OCI-LY3 (cell line): ENCODE data around the gene ITIH6.

Experiments
- H2AFZ ChIP-seq: fragments of 200-600, 300-600 bp; shearing (Covaris generic); 2 replicates; pipeline ENCODE4 v1.6.0; 2014; ENCODE audit warnings: antibody characterized with exemption, low read depth, low read length
- H3K27ac ChIP-seq: fragments of 200-600, 300-600 bp; sonication (generic); 2 replicates; pipeline ENCODE4 v1.5.1; 2014; ENCODE audit warnings: mild to moderate bottlenecking, low read length, moderate library complexity, mixed read lengths
- H3K27me3 ChIP-seq: fragments of 200-600, 300-600 bp; sonication (generic); 2 replicates; pipeline ENCODE4 v1.6.1; 2014; ENCODE audit warnings: low read depth, low read length, mixed read lengths
- H3K36me3 ChIP-seq: fragments of 200-600, 300-600 bp; sonication (generic); replicated peaks from 2 replicates; pipeline ENCODE3; 2014; ENCODE audit warnings: low read depth, low read length, mixed read lengths
- H3K4me1 ChIP-seq: fragments of 300-600, 200-600 bp; sonication (generic); 2 replicates; pipeline ENCODE4 v1.6.1; 2014; ENCODE audit warnings: low read length, mixed read lengths
- H3K4me2 ChIP-seq: fragments of 200-600, 300-600 bp; sonication (generic); 2 replicates; pipeline ENCODE4 v1.6.1; 2014; ENCODE audit warnings: low read length, mixed read lengths
- H3K4me3 ChIP-seq: fragments of 300-600, 200-600 bp; sonication (generic); 2 replicates; pipeline ENCODE4 v1.5.1; 2014; ENCODE audit warnings: antibody characterized with exemption, mild to moderate bottlenecking, low read length, moderate library complexity
- H3K79me2 ChIP-seq: fragments of 300-600, 200-600 bp; shearing (Covaris generic); 2 replicates; pipeline ENCODE4 v1.6.1; 2014; ENCODE audit warnings: mild to moderate bottlenecking, low read length, mixed read lengths
- H3K9ac ChIP-seq: fragments of 300-600, 200-600 bp; shearing (Covaris generic); 2 replicates; pipeline ENCODE4 v1.6.0; 2014; ENCODE audit warnings: mild to moderate bottlenecking, low read length, moderate library complexity
- H3K9me3 ChIP-seq: fragments of 200-600, 300-600 bp; shearing (Covaris generic); 2 replicates; pipeline ENCODE4 v1.6.1; 2014; ENCODE audit warnings: low read length, mixed read lengths; ENCODE audit not compliant: insufficient read depth
- H4K20me1 ChIP-seq: fragments of 200-600, 300-600 bp; sonication (generic); 2 replicates; pipeline ENCODE4 v1.6.1; 2016; ENCODE audit warnings: low read length, mixed read lengths; ENCODE audit not compliant: insufficient read depth
- EZH2phosphoT487 ChIP-seq: fragments of 200-600 bp; shearing (Covaris generic); IDR thresholded peaks from 2 replicates; pipeline ENCODE4 v1.6.1; 2018; ENCODE audit warnings: antibody characterized with exemption, mixed run types, low read depth
- TF ChIP-seq, protein P1 (sequence below): fragments of 200-600, 300-600 bp; sonication (generic); IDR thresholded peaks from 2 replicates; pipeline ENCODE4 v1.5.1; 2014; ENCODE audit warnings: antibody characterized with exemption, low read length, low read depth

Gene ITIH6

DNA sequence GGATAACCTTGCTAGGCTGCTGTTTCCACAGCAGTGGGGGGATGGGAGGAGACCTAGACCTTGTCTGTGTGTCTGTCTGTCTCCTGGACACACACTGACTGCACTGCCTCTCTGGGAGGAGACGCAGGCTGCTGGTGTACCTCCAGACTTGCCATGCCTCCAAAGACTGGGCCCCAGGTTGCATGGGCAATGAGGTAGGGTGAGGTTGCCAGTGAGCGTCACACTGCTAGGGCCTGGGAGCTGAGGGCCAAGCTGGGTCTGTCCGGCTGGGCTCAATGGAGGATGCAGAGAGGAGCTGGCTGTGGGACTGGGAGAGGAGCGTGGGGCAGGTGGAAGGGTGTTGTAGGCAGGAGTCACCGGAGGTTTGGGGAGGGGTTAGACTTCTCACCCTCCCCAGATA, 26.1 kb upstream of the ITIH6 start:
- Histone ChIP-seq H3K27me3 (no peaks in the 10 kb centered on the region), H3K36me3 (no peaks in the 10 kb centered on the region), H3K9me3 (no peaks in the 10 kb centered on the region), H3K27ac (no peak overlapping the region), H4K20me1 (no peaks in the 10 kb centered on the region), H2AFZ (no peak overlapping the region), H3K79me2 (no peaks in the 10 kb centered on the region), H3K4me1 (no peaks in the 10 kb centered on the region), H3K9ac (no peak overlapping the region), H3K4me3 (no peak overlapping the region), H3K4me2 (no peak overlapping the region)
- no peak for TF ChIP-seq EZH2phosphoT487
- TF ChIP-seq, protein P1, sequence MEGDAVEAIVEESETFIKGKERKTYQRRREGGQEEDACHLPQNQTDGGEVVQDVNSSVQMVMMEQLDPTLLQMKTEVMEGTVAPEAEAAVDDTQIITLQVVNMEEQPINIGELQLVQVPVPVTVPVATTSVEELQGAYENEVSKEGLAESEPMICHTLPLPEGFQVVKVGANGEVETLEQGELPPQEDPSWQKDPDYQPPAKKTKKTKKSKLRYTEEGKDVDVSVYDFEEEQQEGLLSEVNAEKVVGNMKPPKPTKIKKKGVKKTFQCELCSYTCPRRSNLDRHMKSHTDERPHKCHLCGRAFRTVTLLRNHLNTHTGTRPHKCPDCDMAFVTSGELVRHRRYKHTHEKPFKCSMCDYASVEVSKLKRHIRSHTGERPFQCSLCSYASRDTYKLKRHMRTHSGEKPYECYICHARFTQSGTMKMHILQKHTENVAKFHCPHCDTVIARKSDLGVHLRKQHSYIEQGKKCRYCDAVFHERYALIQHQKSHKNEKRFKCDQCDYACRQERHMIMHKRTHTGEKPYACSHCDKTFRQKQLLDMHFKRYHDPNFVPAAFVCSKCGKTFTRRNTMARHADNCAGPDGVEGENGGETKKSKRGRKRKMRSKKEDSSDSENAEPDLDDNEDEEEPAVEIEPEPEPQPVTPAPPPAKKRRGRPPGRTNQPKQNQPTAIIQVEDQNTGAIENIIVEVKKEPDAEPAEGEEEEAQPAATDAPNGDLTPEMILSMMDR, result no peak

DNA sequence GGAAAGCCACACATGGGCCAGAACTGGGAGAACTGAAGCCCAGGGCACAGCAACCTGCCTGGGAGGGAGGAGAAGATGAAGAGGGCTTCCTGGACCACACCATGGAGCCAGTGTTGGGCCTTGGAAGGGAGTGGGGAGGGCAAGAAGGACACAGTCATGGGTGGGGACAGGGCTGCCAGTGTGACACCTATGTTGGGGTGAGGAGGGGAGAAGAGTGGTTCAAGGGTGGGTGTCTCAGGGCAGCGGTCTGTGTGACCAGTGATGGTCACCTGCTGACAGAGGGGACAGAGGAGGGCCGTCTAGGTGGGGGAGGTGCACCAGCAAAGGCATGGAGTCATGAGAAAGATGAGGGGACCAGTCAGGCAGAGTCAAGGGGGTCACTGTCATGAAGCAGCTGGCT, 23.3 kb upstream of the ITIH6 start:
- Histone ChIP-seq H3K27ac (no peak overlapping the region), H3K27me3 (no peaks in the 10 kb centered on the region), H2AFZ (no peak overlapping the region), H3K4me3 (no peak overlapping the region), H3K9me3 (no peaks in the 10 kb centered on the region), H3K4me1 (no peaks in the 10 kb centered on the region), H3K36me3 (no peaks in the 10 kb centered on the region), H3K9ac (no peak overlapping the region), H4K20me1 (no peaks in the 10 kb centered on the region), H3K4me2 (no peak overlapping the region), H3K79me2 (no peaks in the 10 kb centered on the region)
- no peak for TF ChIP-seq EZH2phosphoT487
- TF ChIP-seq, protein P1, result no peak

DNA sequence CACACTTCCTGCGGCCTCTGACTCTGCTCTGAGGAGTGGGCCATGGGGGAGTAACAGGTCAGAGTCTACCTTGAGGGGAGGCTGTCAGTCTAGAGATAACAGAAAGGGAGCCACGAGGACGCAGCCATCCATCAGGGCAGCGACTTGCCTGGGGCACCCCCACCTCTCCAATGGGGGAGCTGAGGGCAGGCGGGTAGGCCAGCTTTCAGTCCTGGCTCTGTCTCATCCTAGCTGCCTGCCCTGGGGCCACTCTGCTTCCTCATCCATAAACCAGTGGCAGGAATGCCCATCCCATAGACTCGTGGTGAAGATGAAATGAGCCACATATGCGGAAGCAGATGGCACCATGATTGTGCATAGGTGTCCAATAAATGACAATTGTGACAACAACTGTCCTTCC, 22.7 kb upstream of the ITIH6 start:
- Histone ChIP-seq H3K27me3 (no peaks in the 10 kb centered on the region), H4K20me1 (no peaks in the 10 kb centered on the region), H3K4me3 (no peak overlapping the region), H3K79me2 (no peaks in the 10 kb centered on the region), H3K4me2 (no peak overlapping the region), H3K9me3 (no peaks in the 10 kb centered on the region), H3K27ac (no peak overlapping the region), H3K4me1 (no peaks in the 10 kb centered on the region), H3K9ac (no peak overlapping the region), H3K36me3 (no peaks in the 10 kb centered on the region), H2AFZ (no peak overlapping the region)
- TF ChIP-seq EZH2phosphoT487, result no peak
- TF ChIP-seq, protein P1, result no peak

DNA sequence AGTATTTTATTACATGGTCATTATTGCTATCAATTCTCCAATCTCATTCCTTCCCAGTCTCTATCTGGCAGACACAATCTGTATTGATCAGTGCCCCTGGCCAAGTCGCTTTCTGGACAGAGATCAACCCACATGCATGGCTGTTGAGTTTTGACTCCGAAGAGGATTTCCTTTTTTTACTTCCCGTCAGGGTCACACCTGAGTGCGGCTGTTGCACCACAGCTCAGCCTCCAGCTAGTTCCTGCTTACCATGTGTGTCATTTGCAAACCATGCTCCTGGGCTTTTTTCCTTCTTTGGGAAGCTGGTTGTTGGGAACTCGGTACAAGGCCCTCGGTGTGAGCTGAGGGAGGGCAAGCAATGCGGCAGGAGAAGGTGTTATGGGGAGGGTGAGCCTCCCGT, 21.1 kb upstream of the ITIH6 start:
- H3K4me2 ChIP-seq, result no peak overlapping the region
- TF ChIP-seq EZH2phosphoT487, result no peak
- TF ChIP-seq, protein P1, result no peak
- H3K4me3 ChIP-seq, result no peak overlapping the region
- no peak overlapping the region for H3K9ac ChIP-seq
- no peaks in the 10 kb centered on the region for H3K4me1 ChIP-seq
- H3K27me3 ChIP-seq, result no peaks in the 10 kb centered on the region
- H3K36me3 ChIP-seq, result peaks cover 4% of the 10 kb centered on the region
- no peaks in the 10 kb centered on the region for H3K79me2 ChIP-seq
- no peaks in the 10 kb centered on the region for H3K9me3 ChIP-seq
- no peak overlapping the region for H3K27ac ChIP-seq
- H4K20me1 ChIP-seq, result no peaks in the 10 kb centered on the region
- H2AFZ ChIP-seq, result no peak overlapping the region
